Panc1 (cell line): ENCODE results near the gene PPL. TPM values are rescaled to one million over a fixed set of nuclear protein-coding genes. Genes with fewer than 3 reads are reported as not detected.

Experiments
- ATAC-seq: fragments of 200-7000 bp; cut with Tn5 transposase; 2 replicates; pipeline ENCODE4 v1.9.1; 2020; ENCODE audit warnings: mild to moderate bottlenecking, moderate library complexity
- BruUV-seq: library from RNA; stranded (reverse); fragments of 400-500 nt; replicated peaks from 2 replicates; lab custom pipeline; 2021; lab: Mats Ljungman, UMichigan
- CTCF ChIA-PET: fragments of 300-600 bp; sonication (Branson Sonifier 250); formaldehyde crosslinking; loops from one replicate; lab custom pipeline; 2022; ENCODE audit warnings: antibody characterized with exemption; lab: Charles Lee
- POLR2A ChIA-PET: fragments of 300-600 bp; sonication (Branson Sonifier 250); formaldehyde crosslinking; loops from one replicate; lab custom pipeline; 2022; ENCODE audit warnings: antibody characterized with exemption; lab: Charles Lee
- DNase-seq: peaks from one replicate; pipeline ENCODE4 v3.0.0-alpha.2; 2010; ENCODE audit warnings: low read depth, low spot score
- H3K27ac ChIP-seq: 2 replicates; pipeline ENCODE4 v1.5.1; 2011; ENCODE audit warnings: mild to moderate bottlenecking, low read length, inconsistent platforms
- H3K27me3 ChIP-seq: fragments of 200-500 bp; sonication (Bioruptor generic); 2 replicates; pipeline ENCODE4 v1.6.0; 2014; ENCODE audit warnings: low read length, inconsistent platforms; ENCODE audit not compliant: control insufficient read depth, insufficient read depth
- H3K36me3 ChIP-seq: fragments of 200-500 bp; sonication (Bioruptor generic); 2 replicates; pipeline ENCODE4 v1.5.1; 2014; ENCODE audit warnings: inconsistent platforms, mild to moderate bottlenecking, low read length, moderate library complexity; ENCODE audit not compliant: control insufficient read depth, insufficient read depth
- H3K4me1 ChIP-seq: 2 replicates; pipeline ENCODE4 v1.5.1; 2011; ENCODE audit warnings: inconsistent platforms, mild to moderate bottlenecking, low read length, moderate library complexity; ENCODE audit not compliant: control insufficient read depth, insufficient read depth
- H3K4me3 ChIP-seq, 2 experiments: 2 replicates each; pipeline ENCODE4 v1.5.1; 2011 to 2012; ENCODE audit warnings: low read depth in 2 of 2, low read length in 2 of 2, mild to moderate bottlenecking in 2 of 2, inconsistent platforms in 1 of 2, moderate library complexity in 1 of 2
- H3K9me3 ChIP-seq: fragments of 200-500 bp; sonication (Bioruptor generic); 2 replicates; pipeline ENCODE4 v1.5.1; 2014; ENCODE audit warnings: low read depth, mild to moderate bottlenecking, inconsistent platforms, low read length, moderate library complexity; ENCODE audit not compliant: control insufficient read depth, insufficient read depth
- POLR2AphosphoS5 ChIP-seq: IDR thresholded peaks from 2 replicates; pipeline ENCODE4 v1.6.1; 2012; ENCODE audit warnings: mild to moderate bottlenecking, low read depth, low read length, moderate library complexity
- SIN3A ChIP-seq: IDR thresholded peaks from 2 replicates; pipeline ENCODE4 v1.6.1; 2012; ENCODE audit warnings: low read depth, mild to moderate bottlenecking, low read length, moderate library complexity, borderline replicate concordance; ENCODE audit not compliant: insufficient read depth
- TCF7L2 ChIP-seq: IDR thresholded peaks from 2 replicates; pipeline ENCODE4 v1.6.1; 2011; ENCODE audit warnings: mild to moderate bottlenecking, low read depth, low read length, inconsistent platforms
- in situ Hi-C: cut with HindIII; loops from 2 replicates; pipeline ENCODE4 v1.10.0; 2016; ENCODE audit warnings: low sequenced_read_pairs, low pct_unique_long_range_greater_than_20kb
- intact Hi-C: fragments of 100-400 bp; cut with micrococcal nuclease; formaldehyde crosslinking; loops from one replicate; pipeline ENCODE4 v1.10.0; 2022; ENCODE audit not compliant: unreplicated experiment
- total RNA-seq: library from RNA; stranded (reverse); gene quantifications from one replicate; pipeline ENCODE4 v1.2.1, GENCODE V29; 2021; ENCODE audit not compliant: unreplicated experiment
- TF ChIP-seq, protein P1 (sequence below), 2 experiments: IDR thresholded peaks; 2 replicates each; pipeline ENCODE4 v1.6.1; 2011 to 2012; ENCODE audit warnings: low read depth in 2 of 2, control low read depth in 1 of 2, low read length in 1 of 2, mild to moderate bottlenecking in 1 of 2, moderate library complexity in 1 of 2; ENCODE audit not compliant: insufficient read depth in 1 of 2
- TF ChIP-seq, protein P2 (sequence below): fragments of 450-650 bp; IDR thresholded peaks from 2 replicates; pipeline ENCODE4 v1.5.1; 2017; ENCODE audit warnings: mild to moderate bottlenecking

Gene PPL
- total RNA-seq, 1 experiment from 2014 or later, result 89.4 TPM

DNA sequence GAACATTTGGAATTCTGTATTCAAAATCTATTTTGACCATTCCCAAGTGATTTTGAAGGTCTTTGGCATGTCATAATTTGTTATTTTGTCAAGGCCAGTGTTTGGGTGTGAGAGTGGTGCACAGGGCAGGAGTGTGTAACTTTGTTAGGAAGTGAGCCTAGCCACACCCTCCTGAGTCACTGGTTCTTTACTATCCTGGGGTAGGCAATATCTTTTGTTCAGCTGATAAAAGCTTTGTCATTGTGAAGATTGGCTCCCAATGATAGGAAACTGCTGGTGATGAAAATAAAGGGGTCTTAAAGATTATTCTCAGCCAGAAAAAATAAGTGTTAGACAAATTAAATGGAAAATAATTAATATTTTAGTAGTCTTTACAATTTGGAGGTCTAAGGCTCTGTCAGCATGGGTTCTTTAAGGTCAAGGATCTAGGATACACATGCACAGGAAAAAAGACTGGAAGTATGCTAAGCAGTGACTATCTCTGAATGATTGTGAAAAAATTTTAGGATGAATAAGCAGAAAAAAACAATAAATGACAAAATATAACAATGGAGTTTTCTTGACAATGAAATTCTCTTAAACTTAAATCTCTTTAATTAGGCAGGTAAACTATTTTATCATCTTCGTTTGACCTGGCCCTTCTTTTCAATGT, 84.6 kb downstream of the PPL start:
- intact Hi-C loops (no loop called here), in situ Hi-C loops (no loop called here)
- ATAC-seq (no peak), DNase-seq (no peak)
- TF ChIP-seq, protein P1, sequence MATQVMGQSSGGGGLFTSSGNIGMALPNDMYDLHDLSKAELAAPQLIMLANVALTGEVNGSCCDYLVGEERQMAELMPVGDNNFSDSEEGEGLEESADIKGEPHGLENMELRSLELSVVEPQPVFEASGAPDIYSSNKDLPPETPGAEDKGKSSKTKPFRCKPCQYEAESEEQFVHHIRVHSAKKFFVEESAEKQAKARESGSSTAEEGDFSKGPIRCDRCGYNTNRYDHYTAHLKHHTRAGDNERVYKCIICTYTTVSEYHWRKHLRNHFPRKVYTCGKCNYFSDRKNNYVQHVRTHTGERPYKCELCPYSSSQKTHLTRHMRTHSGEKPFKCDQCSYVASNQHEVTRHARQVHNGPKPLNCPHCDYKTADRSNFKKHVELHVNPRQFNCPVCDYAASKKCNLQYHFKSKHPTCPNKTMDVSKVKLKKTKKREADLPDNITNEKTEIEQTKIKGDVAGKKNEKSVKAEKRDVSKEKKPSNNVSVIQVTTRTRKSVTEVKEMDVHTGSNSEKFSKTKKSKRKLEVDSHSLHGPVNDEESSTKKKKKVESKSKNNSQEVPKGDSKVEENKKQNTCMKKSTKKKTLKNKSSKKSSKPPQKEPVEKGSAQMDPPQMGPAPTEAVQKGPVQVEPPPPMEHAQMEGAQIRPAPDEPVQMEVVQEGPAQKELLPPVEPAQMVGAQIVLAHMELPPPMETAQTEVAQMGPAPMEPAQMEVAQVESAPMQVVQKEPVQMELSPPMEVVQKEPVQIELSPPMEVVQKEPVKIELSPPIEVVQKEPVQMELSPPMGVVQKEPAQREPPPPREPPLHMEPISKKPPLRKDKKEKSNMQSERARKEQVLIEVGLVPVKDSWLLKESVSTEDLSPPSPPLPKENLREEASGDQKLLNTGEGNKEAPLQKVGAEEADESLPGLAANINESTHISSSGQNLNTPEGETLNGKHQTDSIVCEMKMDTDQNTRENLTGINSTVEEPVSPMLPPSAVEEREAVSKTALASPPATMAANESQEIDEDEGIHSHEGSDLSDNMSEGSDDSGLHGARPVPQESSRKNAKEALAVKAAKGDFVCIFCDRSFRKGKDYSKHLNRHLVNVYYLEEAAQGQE (IDR thresholded peaks at IDR 0.05; ENCODE audit: insufficient read depth in 1 of 2, low read depth in 2 of 2, low read length in 1 of 2), result no peak
- TF ChIP-seq, protein P2, sequence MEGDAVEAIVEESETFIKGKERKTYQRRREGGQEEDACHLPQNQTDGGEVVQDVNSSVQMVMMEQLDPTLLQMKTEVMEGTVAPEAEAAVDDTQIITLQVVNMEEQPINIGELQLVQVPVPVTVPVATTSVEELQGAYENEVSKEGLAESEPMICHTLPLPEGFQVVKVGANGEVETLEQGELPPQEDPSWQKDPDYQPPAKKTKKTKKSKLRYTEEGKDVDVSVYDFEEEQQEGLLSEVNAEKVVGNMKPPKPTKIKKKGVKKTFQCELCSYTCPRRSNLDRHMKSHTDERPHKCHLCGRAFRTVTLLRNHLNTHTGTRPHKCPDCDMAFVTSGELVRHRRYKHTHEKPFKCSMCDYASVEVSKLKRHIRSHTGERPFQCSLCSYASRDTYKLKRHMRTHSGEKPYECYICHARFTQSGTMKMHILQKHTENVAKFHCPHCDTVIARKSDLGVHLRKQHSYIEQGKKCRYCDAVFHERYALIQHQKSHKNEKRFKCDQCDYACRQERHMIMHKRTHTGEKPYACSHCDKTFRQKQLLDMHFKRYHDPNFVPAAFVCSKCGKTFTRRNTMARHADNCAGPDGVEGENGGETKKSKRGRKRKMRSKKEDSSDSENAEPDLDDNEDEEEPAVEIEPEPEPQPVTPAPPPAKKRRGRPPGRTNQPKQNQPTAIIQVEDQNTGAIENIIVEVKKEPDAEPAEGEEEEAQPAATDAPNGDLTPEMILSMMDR, result no peak
- no peak for TF ChIP-seq POLR2AphosphoS5
- no peak for TF ChIP-seq TCF7L2
- no peak for TF ChIP-seq SIN3A
- Histone ChIP-seq H3K27me3 (no peaks in the 10 kb centered on the region), H3K4me3 (no peak overlapping the region), H3K9me3 (no peaks in the 10 kb centered on the region), H3K27ac (no peak overlapping the region), H3K36me3 (peaks cover 10% of the 10 kb centered on the region), H3K4me1 (peaks cover 9% of the 10 kb centered on the region)
- POLR2A ChIA-PET, result no interaction called here
- BruUV-seq, result no TSS peak
- CTCF ChIA-PET, result no interaction called here

DNA sequence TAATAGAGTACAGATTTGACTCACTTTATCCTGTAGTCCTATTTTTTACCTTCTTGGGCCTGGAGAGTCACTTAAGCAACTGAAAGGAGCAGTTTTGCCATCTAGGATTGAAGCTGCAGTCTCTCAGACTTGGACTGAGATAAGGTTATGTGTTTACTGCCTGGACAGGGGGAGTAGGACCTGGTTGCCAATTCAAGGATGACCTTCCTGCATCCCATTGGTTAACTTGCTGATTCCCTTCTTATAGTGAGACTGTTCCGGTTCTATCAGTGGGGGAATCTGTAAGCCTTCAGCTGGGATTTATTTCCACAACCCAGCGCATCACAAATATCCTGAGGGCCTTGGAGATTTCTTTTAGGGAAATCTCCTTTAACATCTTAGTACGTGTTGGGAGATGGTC, 86.7 kb downstream of the PPL start:
- intact Hi-C loops (no loop called here), in situ Hi-C loops (no loop called here)
- no peak for TF ChIP-seq POLR2AphosphoS5
- TF ChIP-seq, protein P1 (IDR thresholded peaks at IDR 0.05; ENCODE audit: insufficient read depth in 1 of 2, low read depth in 2 of 2, low read length in 1 of 2), result no peak
- TF ChIP-seq, protein P2, result no peak
- TF ChIP-seq SIN3A, result no peak
- no peak for TF ChIP-seq TCF7L2
- H3K27ac ChIP-seq, result peak overlapping the region; percentile 75; the same call in 1 of the 2 replicates
- POLR2A ChIA-PET, result interaction anchor here (0.5 kb wide), 1 partner anchor 383 kb away, joined by 6 read pairs; no protein-coding TSS in a partner anchor
- ATAC-seq (no peak), DNase-seq (no peak)
- H3K4me1 ChIP-seq, result peaks cover 18% of the 10 kb centered on the region
- peaks cover 10% of the 10 kb centered on the region for H3K36me3 ChIP-seq
- peak overlapping the region; percentile 63 to 96 for H3K4me3 ChIP-seq
- H3K27me3 ChIP-seq, result no peaks in the 10 kb centered on the region
- no TSS peak for BruUV-seq
- H3K9me3 ChIP-seq, result no peaks in the 10 kb centered on the region
- CTCF ChIA-PET, result interaction anchor here (0.7 kb wide), 1 partner anchor 39 kb away, joined by 3 read pairs; no protein-coding TSS in a partner anchor
